HL-60/S4 treated with retinoic acid at 250 ng/mL for 4 days and 3 days (cell line): ENCODE measurements around the gene CLSTN2.

Source experiments
- in situ Hi-C: fragments of 300-500 bp; cut with MboI; formaldehyde crosslinking; loops from 2 replicates; pipeline ENCODE4 v1.7.0; 2022; ENCODE audit warnings: low sequenced_read_pairs

CLSTN2 gene

GRCh38 chr3:140004271-140004670 lies 69.3 kb downstream of the CLSTN2 start:
- in situ Hi-C loops, result no loop called here

GRCh38 chr3:140006331-140006730 lies 71.3 kb downstream of the CLSTN2 start:
- in situ Hi-C loops, result no loop called here

GRCh38 chr3:140007081-140007480 lies 72.1 kb downstream of the CLSTN2 start:
- in situ Hi-C loops, result no loop called here

GRCh38 chr3:140007911-140008869 lies 73.2 kb downstream of the CLSTN2 start:
- in situ Hi-C loops, result no loop called here

- in situ Hi-C loops, result no loop called here
Observed at GRCh38 chr3:140010391-140010790, 75.4 kb downstream of the CLSTN2 start.

GRCh38 chr3:140011086-140011485 lies 76.1 kb downstream of the CLSTN2 start:
- in situ Hi-C loops, result no loop called here

GRCh38 chr3:140011611-140012277 lies 76.8 kb downstream of the CLSTN2 start:
- in situ Hi-C loops, result no loop called here

GRCh38 chr3:140013220-140013619 lies 78.2 kb downstream of the CLSTN2 start:
- in situ Hi-C loops, result no loop called here

- in situ Hi-C loops, result no loop called here
Observed at GRCh38 chr3:140014831-140015495, 80.0 kb downstream of the CLSTN2 start.

GRCh38 chr3:140015741-140016140 lies 80.8 kb downstream of the CLSTN2 start:
- in situ Hi-C loops, result no loop called here

GRCh38 chr3:140018556-140018955 lies 83.6 kb downstream of the CLSTN2 start:
- in situ Hi-C loops, result no loop called here

- in situ Hi-C loops, result no loop called here
Observed at GRCh38 chr3:140019946-140020345, 85.0 kb downstream of the CLSTN2 start.

GRCh38 chr3:140020541-140020940 lies 85.6 kb downstream of the CLSTN2 start:
- in situ Hi-C loops, result no loop called here

- in situ Hi-C loops, result no loop called here
Observed at GRCh38 chr3:140021269-140021668, 86.3 kb downstream of the CLSTN2 start.

GRCh38 chr3:140022066-140022770 lies 87.2 kb downstream of the CLSTN2 start:
- in situ Hi-C loops, result no loop called here

GRCh38 chr3:140023616-140024530 lies 88.9 kb downstream of the CLSTN2 start:
- in situ Hi-C loops, result no loop called here

- in situ Hi-C loops, result no loop called here
Observed at GRCh38 chr3:140031170-140031569, 96.2 kb downstream of the CLSTN2 start.

GRCh38 chr3:140034058-140034457 lies 99.1 kb downstream of the CLSTN2 start:
- in situ Hi-C loops, result no loop called here

- in situ Hi-C loops, result no loop called here
Observed at GRCh38 chr3:140035871-140036270, 100.9 kb downstream of the CLSTN2 start.

- in situ Hi-C loops, result no loop called here
Observed at GRCh38 chr3:140050396-140050795, 115.4 kb downstream of the CLSTN2 start.
